CD14-positive monocyte (primary cell): ENCODE data around the gene HMGN1. TPM values are rescaled to one million over a fixed set of nuclear protein-coding genes. Genes with fewer than 3 reads are reported as not detected.

Experiments
- DNase-seq, 3 donors: peaks; one replicate each; pipeline ENCODE4 v3.0.0-alpha.2; 2011 to 2022
- H2AFZ ChIP-seq: 2 replicates; pipeline ENCODE4 v1.6.0; 2012; ENCODE audit warnings: mild to moderate bottlenecking, low read depth, low read length, inconsistent platforms; ENCODE audit not compliant: insufficient read depth, poor library complexity, severe bottlenecking
- H3K27ac ChIP-seq, 2 donors: 1 replicate in 1 of 2; 2 replicates in 1 of 2; pipeline ENCODE4 v1.5.1; 2012 to 2013; ENCODE audit warnings: low read length in 2 of 2, control low read depth in 1 of 2, inconsistent platforms in 1 of 2, low read depth in 1 of 2, mild to moderate bottlenecking in 1 of 2
- H3K27me3 ChIP-seq, 2 donors: one replicate each; pipeline versions ENCODE4 v1.6.0 to v1.6.1; 2011 to 2013; ENCODE audit warnings: low read length in 2 of 2; ENCODE audit not compliant: control insufficient read depth in 2 of 2, insufficient read depth in 2 of 2
- H3K36me3 ChIP-seq, 2 donors: replicated peaks in 1 of 2; 1 replicate in 1 of 2; 2 replicates in 1 of 2; pipeline versions ENCODE4 v1.5.1 to v1.6.1; 2012 to 2013; ENCODE audit warnings: low read length in 2 of 2, control low read depth in 1 of 2, inconsistent platforms in 1 of 2, mild to moderate bottlenecking in 1 of 2; ENCODE audit not compliant: insufficient read depth in 2 of 2, control insufficient read depth in 1 of 2
- H3K4me1 ChIP-seq, 2 donors: 1 replicate in 1 of 2; 2 replicates in 1 of 2; pipeline versions ENCODE4 v1.5.1 to v1.6.1; 2012 to 2013; ENCODE audit warnings: low read length in 2 of 2, control low read depth in 1 of 2, inconsistent platforms in 1 of 2, mild to moderate bottlenecking in 1 of 2, moderate library complexity in 1 of 2; ENCODE audit not compliant: insufficient read depth in 2 of 2, control insufficient read depth in 1 of 2
- H3K4me2 ChIP-seq: replicated peaks from 2 replicates; pipeline ENCODE3; 2012; ENCODE audit warnings: low read length, moderate library complexity, mild to moderate bottlenecking; ENCODE audit not compliant: poor library complexity, severe bottlenecking; ENCODE audit errors: extremely low read depth
- H3K4me3 ChIP-seq, 3 experiments: fragments of 200-600 bp in 1 of 3; sonication (generic) in 1 of 3; replicated peaks in 1 of 3; 1 replicate in 2 of 3; 2 replicates in 1 of 3; pipeline ENCODE4 v1.5.1; 2011 to 2013; ENCODE audit warnings: low read length in 3 of 3, mild to moderate bottlenecking in 3 of 3, control low read depth in 2 of 3, low read depth in 2 of 3, inconsistent platforms in 1 of 3, moderate library complexity in 1 of 3
- H3K79me2 ChIP-seq: 2 replicates; pipeline ENCODE4 v1.6.0; 2012; ENCODE audit warnings: mild to moderate bottlenecking, control low read depth, inconsistent platforms, low read length, moderate library complexity; ENCODE audit not compliant: insufficient read depth
- H3K9ac ChIP-seq: 2 replicates; pipeline ENCODE4 v1.6.0; 2017; ENCODE audit warnings: low read length, mild to moderate bottlenecking; ENCODE audit not compliant: insufficient read depth, poor library complexity, severe bottlenecking
- H3K9me3 ChIP-seq, 2 donors: replicated peaks in 1 of 2; 1 replicate in 1 of 2; 2 replicates in 1 of 2; pipeline versions ENCODE4 v1.5.1 to v1.6.1; 2012 to 2013; ENCODE audit warnings: low read length in 2 of 2, control low read depth in 1 of 2; ENCODE audit not compliant: control insufficient read depth in 1 of 2, insufficient read depth in 1 of 2
- H4K20me1 ChIP-seq: 2 replicates; pipeline ENCODE4 v1.6.0; 2012; ENCODE audit warnings: mild to moderate bottlenecking, low read length, control low read depth, moderate library complexity; ENCODE audit not compliant: insufficient read depth
- H3K27ac Mint-ChIP-seq, 7 donors: one replicate each; pipeline ENCODE4 v1.8.0; 2020; ENCODE audit warnings: mild to moderate bottlenecking in 7 of 7, mixed read lengths in 7 of 7, moderate library complexity in 6 of 7, inconsistent platforms in 2 of 7
- H3K27me3 Mint-ChIP-seq, 3 donors: one replicate each; pipeline ENCODE4 v1.8.0; 2021 to 2022; ENCODE audit warnings: low read depth in 3 of 3, mild to moderate bottlenecking in 3 of 3, mixed read lengths in 3 of 3, moderate library complexity in 3 of 3, inconsistent platforms in 1 of 3
- H3K36me3 Mint-ChIP-seq, 2 donors: one replicate each; pipeline ENCODE4 v1.8.0; 2020; ENCODE audit warnings: mixed read lengths in 2 of 2, inconsistent platforms in 1 of 2, mild to moderate bottlenecking in 1 of 2
- H3K4me1 Mint-ChIP-seq: one replicate; pipeline ENCODE4 v1.8.0; 2020; ENCODE audit warnings: mild to moderate bottlenecking, mixed read lengths
- H3K4me3 Mint-ChIP-seq, 2 donors: one replicate each; pipeline ENCODE4 v1.8.0; 2020; ENCODE audit warnings: mild to moderate bottlenecking in 2 of 2, mixed read lengths in 2 of 2, moderate library complexity in 1 of 2
- H3K9me3 Mint-ChIP-seq, 7 donors: one replicate each; pipeline ENCODE4 v1.8.0; 2020 to 2022; ENCODE audit warnings: mixed read lengths in 7 of 7, mild to moderate bottlenecking in 6 of 7, moderate library complexity in 6 of 7, inconsistent platforms in 2 of 7
- WGBS: methylation state at CpG from one replicate; pipeline ENCODE4 v1.1.5; 2013; ENCODE audit warnings: missing lambda C conversion rate; ENCODE audit not compliant: insufficient coverage; 5-methylcytosine and 5-hydroxymethylcytosine counted together
- intact Hi-C, 2 donors: fragments of 100-400 bp; cut with micrococcal nuclease; formaldehyde crosslinking; loops; one replicate each; pipeline versions ENCODE4 v1.15.0 to v1.15.1; 2023
- polyA plus RNA-seq, 3 donors: library from polyadenylated mRNA; depleted of rRNA in 1 of 3; unstranded in 2 of 3; stranded (reverse) in 1 of 3; fragments of 300-500 nt in 2 of 3; fragments of >200 nt in 1 of 3; fragmentation: Illumina TruSeq in 2 of 3; gene quantifications; 1 replicate in 2 of 3; 2 replicates in 1 of 3; pipeline ENCODE4 v1.2.3, GENCODE V29; 2012 to 2021
- TF ChIP-seq, protein P1 (sequence below): fragments of 200-600 bp; IDR thresholded peaks from one replicate; pipeline ENCODE4 v1.8.0; 2022; ENCODE audit warnings: antibody characterized with exemption, mild to moderate bottlenecking

The HMGN1 gene
- polyA plus RNA-seq, 3 donors, result 59.8 to 74.7 (median 72.7) TPM

GRCh38 chr21:39392981-39393380, 44.1 kb upstream of the HMGN1 start:
- Histone ChIP-seq H3K79me2 (peaks cover 23% of the 10 kb centered on the region), H3K4me2 (no peak overlapping the region), H3K4me3 (no peak overlapping the region), H3K4me1 (peaks cover 14 to 23% of the 10 kb centered on the region in 2 donors), H4K20me1 (peaks cover 5% of the 10 kb centered on the region), H3K27ac (no peak overlapping the region), H3K27me3 (no peaks in the 10 kb centered on the region), H3K9me3 (no peaks in the 10 kb centered on the region), H2AFZ (no peak overlapping the region), H3K9ac (no peak overlapping the region), H3K36me3 (peaks cover 37 to 53% of the 10 kb centered on the region in 2 donors)
- intact Hi-C loops, result no loop called here
- no peak for DNase-seq
- 90% methylated on average over 3 of the region's 7 CpGs for WGBS
- Mint-ChIP-seq H3K27ac (peak overlapping the region in 1 of 7 donors; percentile 6), H3K4me3 (no peak overlapping the region), H3K9me3 (no peaks in the 10 kb centered on the region), H3K36me3 (peaks cover 52 to 54% of the 10 kb centered on the region in 2 donors), H3K4me1 (peaks cover 20% of the 10 kb centered on the region), H3K27me3 (peaks cover 0 to 3% (median 2%) of the 10 kb centered on the region in 3 donors)
- TF ChIP-seq, protein P1, sequence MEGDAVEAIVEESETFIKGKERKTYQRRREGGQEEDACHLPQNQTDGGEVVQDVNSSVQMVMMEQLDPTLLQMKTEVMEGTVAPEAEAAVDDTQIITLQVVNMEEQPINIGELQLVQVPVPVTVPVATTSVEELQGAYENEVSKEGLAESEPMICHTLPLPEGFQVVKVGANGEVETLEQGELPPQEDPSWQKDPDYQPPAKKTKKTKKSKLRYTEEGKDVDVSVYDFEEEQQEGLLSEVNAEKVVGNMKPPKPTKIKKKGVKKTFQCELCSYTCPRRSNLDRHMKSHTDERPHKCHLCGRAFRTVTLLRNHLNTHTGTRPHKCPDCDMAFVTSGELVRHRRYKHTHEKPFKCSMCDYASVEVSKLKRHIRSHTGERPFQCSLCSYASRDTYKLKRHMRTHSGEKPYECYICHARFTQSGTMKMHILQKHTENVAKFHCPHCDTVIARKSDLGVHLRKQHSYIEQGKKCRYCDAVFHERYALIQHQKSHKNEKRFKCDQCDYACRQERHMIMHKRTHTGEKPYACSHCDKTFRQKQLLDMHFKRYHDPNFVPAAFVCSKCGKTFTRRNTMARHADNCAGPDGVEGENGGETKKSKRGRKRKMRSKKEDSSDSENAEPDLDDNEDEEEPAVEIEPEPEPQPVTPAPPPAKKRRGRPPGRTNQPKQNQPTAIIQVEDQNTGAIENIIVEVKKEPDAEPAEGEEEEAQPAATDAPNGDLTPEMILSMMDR, result no peak

DNA sequence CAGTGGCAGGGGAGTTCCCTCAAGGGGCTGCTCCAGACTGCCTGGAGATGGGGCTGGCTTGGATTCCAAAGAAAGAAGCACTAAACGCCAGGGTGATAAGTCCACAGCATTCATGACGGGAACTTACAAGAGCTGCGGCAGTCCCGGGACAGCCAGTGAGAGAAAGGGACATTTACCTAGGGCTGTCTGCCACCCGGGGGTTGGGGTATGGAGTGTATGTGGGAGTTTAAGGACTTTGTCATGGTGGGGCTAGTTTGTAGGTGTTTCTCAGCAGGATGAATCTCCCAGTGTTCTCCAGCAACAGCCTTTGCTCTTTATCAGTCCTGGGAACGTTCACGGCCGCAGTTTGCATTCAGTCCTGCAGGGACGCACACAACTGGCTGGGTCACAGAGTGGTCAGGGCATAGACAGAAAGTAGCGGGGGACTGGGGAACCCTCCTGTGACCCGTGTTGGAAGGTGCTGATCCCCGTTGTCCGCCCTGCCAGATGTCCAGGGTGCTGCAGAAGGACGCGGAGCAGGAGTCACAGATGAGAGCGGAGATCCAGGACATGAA, 41.4 kb upstream of the HMGN1 start:
- H3K4me2 ChIP-seq, result no peak overlapping the region
- Mint-ChIP-seq H3K4me3 (no peak overlapping the region), H3K9me3 (no peaks in the 10 kb centered on the region), H3K4me1 (peaks cover 20% of the 10 kb centered on the region), H3K27me3 (peaks cover 0 to 3% (median 2%) of the 10 kb centered on the region in 3 donors), H3K27ac (peak overlapping the region in 2 of 7 donors; percentile 47 to 61), H3K36me3 (peaks cover 42 to 47% of the 10 kb centered on the region in 2 donors)
- no peaks in the 10 kb centered on the region for H3K9me3 ChIP-seq
- TF ChIP-seq, protein P1, result no peak
- H4K20me1 ChIP-seq, result peaks cover 5% of the 10 kb centered on the region
- H3K27me3 ChIP-seq, result no peaks in the 10 kb centered on the region
- DNase-seq, result no peak
- 92% methylated on average over 16 of the region's 16 CpGs for WGBS
- no peak overlapping the region for H3K9ac ChIP-seq
- no peak overlapping the region for H3K27ac ChIP-seq
- peaks cover 27 to 28% of the 10 kb centered on the region in 2 donors for H3K4me1 ChIP-seq
- H3K36me3 ChIP-seq, result peaks cover 35 to 45% of the 10 kb centered on the region in 2 donors
- intact Hi-C loops, result loop anchor here in 1 of 2 donors (2.0 kb wide), 1 partner anchor 73 kb away; no protein-coding TSS in a partner anchor
- H2AFZ ChIP-seq, result no peak overlapping the region
- H3K4me3 ChIP-seq, result no peak overlapping the region
- H3K79me2 ChIP-seq, result peaks cover 42% of the 10 kb centered on the region
